Progenitor cell of endocrine pancreas (in vitro differentiated cells): ENCODE measurements around the gene DUOX1. TPM values are rescaled to one million over a fixed set of nuclear protein-coding genes. Genes with fewer than 3 reads are reported as not detected.

Experiments
- DNase-seq: peaks from one replicate; pipeline ENCODE4 v3.0.0; 2021; ENCODE audit warnings: low spot score; ENCODE audit not compliant: unreplicated experiment
- H3K27ac Mint-ChIP-seq: 2 replicates; pipeline ENCODE4 v1.8.0; 2021; ENCODE audit warnings: mild to moderate bottlenecking, moderate library complexity, mixed read lengths
- H3K27me3 Mint-ChIP-seq: 2 replicates; pipeline ENCODE4 v1.8.0; 2021; ENCODE audit warnings: mixed read lengths
- H3K36me3 Mint-ChIP-seq: 2 replicates; pipeline ENCODE4 v1.8.0; 2022; ENCODE audit warnings: mixed read lengths; ENCODE audit not compliant: insufficient read depth
- H3K4me1 Mint-ChIP-seq: 2 replicates; pipeline ENCODE4 v1.8.0; 2021; ENCODE audit warnings: low read depth, mixed read lengths
- H3K4me3 Mint-ChIP-seq: 2 replicates; pipeline ENCODE4 v1.8.0; 2021; ENCODE audit warnings: low read depth, mild to moderate bottlenecking, moderate library complexity, mixed read lengths
- H3K9me3 Mint-ChIP-seq: 2 replicates; pipeline ENCODE4 v1.8.0; 2021; ENCODE audit warnings: low read depth, mixed read lengths
- CTCF ChIP-seq: fragments of 200-600 bp; sonication (generic); IDR thresholded peaks from one replicate; pipeline ENCODE4 v1.5.0; 2021; ENCODE audit warnings: antibody characterized with exemption, mild to moderate bottlenecking; ENCODE audit not compliant: unreplicated experiment
- total RNA-seq: library from RNA; stranded (reverse); gene quantifications from 2 replicates; pipeline ENCODE4 v1.2.1, GENCODE V29; 2021

DUOX1 gene
- total RNA-seq, 1 donor from 2014 or later = 1.4 TPM

- Mint-ChIP-seq H3K4me3 (no peak overlapping the region), H3K4me1 (peaks cover 2% of the 10 kb centered on the region), H3K27me3 (peaks cover 23% of the 10 kb centered on the region), H3K36me3 (peaks cover 8% of the 10 kb centered on the region), H3K27ac (no peak overlapping the region), H3K9me3 (no peaks in the 10 kb centered on the region)
- no peak for DNase-seq
- TF ChIP-seq CTCF = no peak
Measured at GRCh38 chr15:45155739-45156138, 25.9 kb downstream of the DUOX1 start.

- H3K27ac Mint-ChIP-seq = no peak overlapping the region
- H3K4me3 Mint-ChIP-seq = no peak overlapping the region
- TF ChIP-seq CTCF = no peak
- no peaks in the 10 kb centered on the region for H3K9me3 Mint-ChIP-seq
- H3K4me1 Mint-ChIP-seq = peaks cover 2% of the 10 kb centered on the region
- DNase-seq = no peak
- peaks cover 8% of the 10 kb centered on the region for H3K36me3 Mint-ChIP-seq
- peaks cover 19% of the 10 kb centered on the region for H3K27me3 Mint-ChIP-seq
Measured at GRCh38 chr15:45156744-45157455, 27.1 kb downstream of the DUOX1 start.

- DNase-seq = no peak
Measured at GRCh38 chr15:45157974-45158373, 28.2 kb downstream of the DUOX1 start.

GRCh38 chr15:45161666-45162065, 31.9 kb downstream of the DUOX1 start:
- Mint-ChIP-seq H3K27me3 (peaks cover 13% of the 10 kb centered on the region), H3K4me1 (peaks cover 28% of the 10 kb centered on the region), H3K27ac (no peak overlapping the region), H3K4me3 (no peak overlapping the region), H3K9me3 (no peaks in the 10 kb centered on the region), H3K36me3 (peaks cover under 1% of the 10 kb centered on the region)
- DNase-seq = no peak
- TF ChIP-seq CTCF = no peak

More at GRCh38 chr15:45157974-45158373, 28.2 kb downstream of the DUOX1 start:
- peaks cover 14% of the 10 kb centered on the region for H3K27me3 Mint-ChIP-seq
- H3K36me3 Mint-ChIP-seq = peaks cover 1% of the 10 kb centered on the region
- no peak overlapping the region for H3K4me3 Mint-ChIP-seq
- H3K9me3 Mint-ChIP-seq = no peaks in the 10 kb centered on the region
- peaks cover 6% of the 10 kb centered on the region for H3K4me1 Mint-ChIP-seq
- no peak overlapping the region for H3K27ac Mint-ChIP-seq
- TF ChIP-seq CTCF = no peak

- H3K9me3 Mint-ChIP-seq = no peaks in the 10 kb centered on the region
- H3K36me3 Mint-ChIP-seq = no peaks in the 10 kb centered on the region
- peak; percentile 93 for TF ChIP-seq CTCF
- H3K4me3 Mint-ChIP-seq = no peak overlapping the region
- H3K27me3 Mint-ChIP-seq = peaks cover 11% of the 10 kb centered on the region
- DNase-seq = peak; percentile 69
- peaks cover 28% of the 10 kb centered on the region for H3K4me1 Mint-ChIP-seq
- H3K27ac Mint-ChIP-seq = peak overlapping the region; percentile 91
Measured at GRCh38 chr15:45162771-45163507, 33.1 kb downstream of the DUOX1 start.
